ENCODE data around the gene GPR39.

DNA sequence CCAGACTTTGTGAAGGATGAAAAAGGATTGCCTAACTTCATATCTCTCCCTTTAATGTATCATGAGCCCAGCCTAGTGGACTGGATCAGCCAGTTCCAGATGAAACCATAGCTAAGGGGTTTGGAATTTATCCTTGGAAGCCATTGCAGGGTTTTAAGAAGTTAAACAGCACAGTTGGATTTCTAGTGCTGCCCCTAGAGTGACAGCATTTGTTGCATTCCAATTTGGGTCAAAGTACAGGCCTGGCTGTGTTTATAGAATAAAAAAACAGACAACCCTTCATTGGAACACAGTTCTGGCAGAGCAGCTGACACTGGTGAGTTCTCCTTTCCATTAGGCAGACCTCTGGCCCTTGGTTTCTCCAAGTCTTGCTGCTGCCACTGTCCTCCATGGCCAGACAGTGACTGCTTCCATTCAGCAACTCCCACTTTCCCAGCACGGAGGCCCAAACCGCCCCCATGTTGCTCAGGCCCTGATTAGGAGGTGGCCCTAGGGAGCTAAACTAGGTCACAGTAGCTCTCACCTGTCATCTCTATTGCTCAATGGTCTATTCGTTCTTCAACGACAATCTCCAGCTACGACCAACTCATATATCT, 8.0 kb downstream of the GPR39 start:
- TF ChIP-seq, protein P1, sequence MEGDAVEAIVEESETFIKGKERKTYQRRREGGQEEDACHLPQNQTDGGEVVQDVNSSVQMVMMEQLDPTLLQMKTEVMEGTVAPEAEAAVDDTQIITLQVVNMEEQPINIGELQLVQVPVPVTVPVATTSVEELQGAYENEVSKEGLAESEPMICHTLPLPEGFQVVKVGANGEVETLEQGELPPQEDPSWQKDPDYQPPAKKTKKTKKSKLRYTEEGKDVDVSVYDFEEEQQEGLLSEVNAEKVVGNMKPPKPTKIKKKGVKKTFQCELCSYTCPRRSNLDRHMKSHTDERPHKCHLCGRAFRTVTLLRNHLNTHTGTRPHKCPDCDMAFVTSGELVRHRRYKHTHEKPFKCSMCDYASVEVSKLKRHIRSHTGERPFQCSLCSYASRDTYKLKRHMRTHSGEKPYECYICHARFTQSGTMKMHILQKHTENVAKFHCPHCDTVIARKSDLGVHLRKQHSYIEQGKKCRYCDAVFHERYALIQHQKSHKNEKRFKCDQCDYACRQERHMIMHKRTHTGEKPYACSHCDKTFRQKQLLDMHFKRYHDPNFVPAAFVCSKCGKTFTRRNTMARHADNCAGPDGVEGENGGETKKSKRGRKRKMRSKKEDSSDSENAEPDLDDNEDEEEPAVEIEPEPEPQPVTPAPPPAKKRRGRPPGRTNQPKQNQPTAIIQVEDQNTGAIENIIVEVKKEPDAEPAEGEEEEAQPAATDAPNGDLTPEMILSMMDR (conservative IDR thresholded peaks at IDR 0.05), result no peak
- no peak for TF ChIP-seq ZFX (IDR thresholded peaks at IDR 0.05)

Data from C4-2B (cell line).